A673 (cell line): ENCODE data around the gene CDK13. TPM values are rescaled to one million over a fixed set of nuclear protein-coding genes. Genes with fewer than 3 reads are reported as not detected.

ENCODE experiments used
- BruUV-seq: library from RNA; stranded (reverse); fragments of 400-500 nt; replicated peaks from 2 replicates; lab custom pipeline; 2021; lab: Mats Ljungman, UMichigan
- CTCF ChIA-PET: fragments of 300-600 bp; sonication (Branson Sonifier 250); formaldehyde crosslinking; loops from one replicate; lab custom pipeline; 2022; ENCODE audit warnings: antibody characterized with exemption; lab: Charles Lee
- POLR2A ChIA-PET: fragments of 300-600 bp; sonication (Branson Sonifier 250); formaldehyde crosslinking; loops from one replicate; lab custom pipeline; 2022; ENCODE audit warnings: antibody characterized with exemption; ENCODE audit not compliant: low non-redundant PET; lab: Charles Lee
- DNase-seq: peaks from one replicate; pipeline ENCODE4 v3.0.0-alpha.2; 2015; ENCODE audit warnings: low spot score
- H3K27ac ChIP-seq: fragments of 200-600 bp; sonication (generic); 2 replicates; pipeline ENCODE4 v1.5.1; 2016; ENCODE audit warnings: mixed run types, low read depth, mild to moderate bottlenecking, mixed read lengths, antibody characterized with exemption, low read length; ENCODE audit not compliant: poor library complexity, severe bottlenecking
- H3K27me3 ChIP-seq: fragments of 200-600 bp; sonication (generic); replicated peaks from 2 replicates; pipeline ENCODE4 v1.6.1; 2017; ENCODE audit warnings: mixed run types, low read depth, mild to moderate bottlenecking, mixed read lengths, antibody characterized with exemption, low read length; ENCODE audit not compliant: insufficient read depth, poor library complexity
- H3K36me3 ChIP-seq: fragments of 200-600 bp; sonication (generic); 2 replicates; pipeline ENCODE4 v1.6.1; 2016; ENCODE audit warnings: mixed run types, mild to moderate bottlenecking, mixed read lengths, antibody characterized with exemption, low read length; ENCODE audit not compliant: insufficient read depth, poor library complexity, severe bottlenecking
- H3K4me1 ChIP-seq: fragments of 200-600 bp; sonication (generic); 2 replicates; pipeline ENCODE4 v1.6.1; 2017; ENCODE audit warnings: mixed run types, mild to moderate bottlenecking, mixed read lengths, antibody characterized with exemption, low read length; ENCODE audit not compliant: insufficient read depth, poor library complexity, severe bottlenecking
- H3K4me3 ChIP-seq: fragments of 200-600 bp; sonication (generic); 2 replicates; pipeline ENCODE4 v1.5.1; 2016; ENCODE audit warnings: low read depth, mixed run types, mild to moderate bottlenecking, mixed read lengths, low read length; ENCODE audit not compliant: poor library complexity, severe bottlenecking
- H3K9me3 ChIP-seq: fragments of 200-600 bp; sonication (generic); 2 replicates; pipeline ENCODE4 v1.6.1; 2016; ENCODE audit warnings: mixed run types, low read depth, mild to moderate bottlenecking, mixed read lengths, antibody characterized with exemption, low read length; ENCODE audit not compliant: poor library complexity, severe bottlenecking
- CTCF ChIP-seq: fragments of 300-800, 200-600 bp; sonication (generic); conservative IDR thresholded peaks from 2 replicates; pipeline ENCODE4 v1.5.1; 2017; ENCODE audit warnings: low read depth, mild to moderate bottlenecking, antibody characterized with exemption, low read length, moderate library complexity, mixed read lengths
- EZH2 ChIP-seq: fragments of 200-600 bp; sonication (generic); IDR thresholded peaks from 2 replicates; pipeline ENCODE4 v1.6.1; 2017; ENCODE audit warnings: borderline replicate concordance, low read depth, mild to moderate bottlenecking, mixed read lengths, antibody characterized with exemption, low read length; ENCODE audit not compliant: poor library complexity, severe bottlenecking
- intact Hi-C: fragments of 100-400 bp; cut with micrococcal nuclease; formaldehyde crosslinking; loops from one replicate; pipeline ENCODE4 v1.10.0; 2022; ENCODE audit not compliant: unreplicated experiment
- total RNA-seq: library from RNA; stranded (reverse); gene quantifications from 2 replicates; pipeline ENCODE4 v1.2.3, GENCODE V29; 2021

CDK13 gene
- total RNA-seq, 1 experiment from 2014 or later: 56.6 TPM

GRCh38 chr7:39926111-39926510 is 23.9 kb upstream of the CDK13 start:
- CTCF ChIA-PET: no interaction called here
- no peak for TF ChIP-seq EZH2
- TF ChIP-seq CTCF: no peak

GRCh38 chr7:39927018-39927417 is 23.0 kb upstream of the CDK13 start:
- TF ChIP-seq EZH2 (no peak), CTCF (no peak)
- Histone ChIP-seq H3K27ac (no peak overlapping the region), H3K4me3 (no peak overlapping the region), H3K27me3 (no peaks in the 10 kb centered on the region), H3K4me1 (no peaks in the 10 kb centered on the region), H3K36me3 (no peaks in the 10 kb centered on the region), H3K9me3 (no peaks in the 10 kb centered on the region)
- intact Hi-C loops: no loop called here
- DNase-seq: no peak
- ChIA-PET POLR2A (no interaction called here), CTCF (no interaction called here)
- BruUV-seq: no TSS peak

More at GRCh38 chr7:39926111-39926510, 23.9 kb upstream of the CDK13 start:
- POLR2A ChIA-PET: no interaction called here
- Histone ChIP-seq H3K9me3 (no peaks in the 10 kb centered on the region), H3K27me3 (no peaks in the 10 kb centered on the region), H3K36me3 (no peaks in the 10 kb centered on the region), H3K27ac (no peak overlapping the region), H3K4me1 (no peaks in the 10 kb centered on the region), H3K4me3 (no peak overlapping the region)
- no peak for DNase-seq
- no TSS peak for BruUV-seq
- intact Hi-C loops: no loop called here

GRCh38 chr7:39934132-39934531 is 15.9 kb upstream of the CDK13 start:
- no peaks in the 10 kb centered on the region for H3K4me1 ChIP-seq
- no peak for DNase-seq
- no TSS peak for BruUV-seq
- H3K36me3 ChIP-seq: no peaks in the 10 kb centered on the region
- ChIA-PET CTCF (no interaction called here), POLR2A (no interaction called here)
- no peak overlapping the region for H3K27ac ChIP-seq
- no peaks in the 10 kb centered on the region for H3K27me3 ChIP-seq
- TF ChIP-seq CTCF (no peak), EZH2 (no peak)
- no peak overlapping the region for H3K4me3 ChIP-seq
- intact Hi-C loops: no loop called here
- H3K9me3 ChIP-seq: no peaks in the 10 kb centered on the region
